Measurements from ENCODE around the gene C16orf92. TPM values are rescaled to one million over a fixed set of nuclear protein-coding genes. Genes with fewer than 3 reads are reported as not detected.

The C16orf92 gene
- total RNA-seq, 1 donor from 2014 or later = not detected

DNA sequence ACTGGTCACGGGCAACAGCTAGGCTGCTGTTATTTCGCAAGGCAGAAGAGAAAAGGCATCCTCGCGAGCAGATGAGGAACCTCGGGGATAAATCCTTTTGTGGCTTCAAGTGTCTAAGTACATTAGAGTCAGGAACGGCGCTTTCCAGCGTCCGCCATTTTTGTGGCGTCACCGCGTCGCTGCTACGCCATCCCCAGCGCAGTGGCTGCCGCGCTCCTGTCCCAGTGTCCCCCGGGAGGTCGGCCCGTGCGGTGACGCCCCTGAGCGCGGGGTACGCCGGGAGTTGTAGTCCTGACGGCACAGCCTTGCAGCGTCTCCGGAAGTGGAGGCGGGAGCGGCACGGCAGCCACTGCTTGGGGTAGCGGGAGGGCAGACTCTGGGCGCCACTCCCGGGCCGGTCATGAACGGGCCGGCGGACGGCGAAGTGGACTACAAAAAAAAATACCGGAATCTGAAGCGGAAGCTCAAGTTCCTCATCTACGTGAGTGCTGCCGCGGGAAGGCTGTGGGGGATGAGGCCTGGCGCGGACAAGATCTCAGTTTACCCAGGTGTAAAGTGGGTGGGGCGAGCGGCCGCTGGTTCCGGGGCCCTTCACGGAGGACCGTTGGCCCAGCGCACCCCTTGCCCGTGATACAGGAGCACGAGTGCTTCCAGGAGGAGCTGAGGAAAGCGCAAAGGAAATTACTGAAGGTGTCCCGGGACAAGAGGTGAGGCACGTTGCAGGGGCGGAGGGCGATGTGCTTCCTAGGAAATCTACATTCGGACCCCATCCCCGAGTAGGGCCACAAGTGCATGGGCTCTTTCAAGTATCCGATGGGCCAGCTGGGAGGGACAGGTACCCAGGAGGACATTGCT is 26.9 kb upstream of the C16orf92 start, which contains the start of gene INO80E:
Gene INO80E (plus strand): TSS at position 331 of the 855 bp plus-strand sequence. CDS start 70 bp downstream, at position 401.
- peak within 1 kb of the TSS; percentile 97 for H3K27ac Mint-ChIP-seq
- H3K9me3 Mint-ChIP-seq = no peaks in the 10 kb centered on the region
- H3K36me3 Mint-ChIP-seq (ENCODE audit: low read depth) = peaks cover 59% of the 10 kb centered on the region
- TF ChIP-seq, protein P1, sequence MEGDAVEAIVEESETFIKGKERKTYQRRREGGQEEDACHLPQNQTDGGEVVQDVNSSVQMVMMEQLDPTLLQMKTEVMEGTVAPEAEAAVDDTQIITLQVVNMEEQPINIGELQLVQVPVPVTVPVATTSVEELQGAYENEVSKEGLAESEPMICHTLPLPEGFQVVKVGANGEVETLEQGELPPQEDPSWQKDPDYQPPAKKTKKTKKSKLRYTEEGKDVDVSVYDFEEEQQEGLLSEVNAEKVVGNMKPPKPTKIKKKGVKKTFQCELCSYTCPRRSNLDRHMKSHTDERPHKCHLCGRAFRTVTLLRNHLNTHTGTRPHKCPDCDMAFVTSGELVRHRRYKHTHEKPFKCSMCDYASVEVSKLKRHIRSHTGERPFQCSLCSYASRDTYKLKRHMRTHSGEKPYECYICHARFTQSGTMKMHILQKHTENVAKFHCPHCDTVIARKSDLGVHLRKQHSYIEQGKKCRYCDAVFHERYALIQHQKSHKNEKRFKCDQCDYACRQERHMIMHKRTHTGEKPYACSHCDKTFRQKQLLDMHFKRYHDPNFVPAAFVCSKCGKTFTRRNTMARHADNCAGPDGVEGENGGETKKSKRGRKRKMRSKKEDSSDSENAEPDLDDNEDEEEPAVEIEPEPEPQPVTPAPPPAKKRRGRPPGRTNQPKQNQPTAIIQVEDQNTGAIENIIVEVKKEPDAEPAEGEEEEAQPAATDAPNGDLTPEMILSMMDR (IDR thresholded peaks at IDR 0.05) = no peak
- H3K4me1 Mint-ChIP-seq = peaks cover 29% of the 10 kb centered on the region
- DNase-seq = peak; percentile 100
- H3K27me3 Mint-ChIP-seq = no peaks in the 10 kb centered on the region
- peak within 1 kb of the TSS; percentile 98 for H3K4me3 Mint-ChIP-seq
- ATAC-seq (ENCODE audit: low read depth) = peak; percentile 96
- ChIA-PET POLR2A (interaction anchor here (0.5 to 2.2 kb wide), 12 partner anchors 9 to 614 kb away, joined by 3 to 11 read pairs (median 4); partner anchors contain the start of genes ALDOA, ASPHD1, CDIPT and KCTD13), CTCF (interaction anchor here (1.4 kb wide), 1 partner anchor 132 kb away, joined by 4 read pairs; no protein-coding TSS in a partner anchor)
- intact Hi-C loops (cut with micrococcal nuclease) = loop anchor here (1.0 to 5.0 kb wide), 9 partner anchors 23 to 1174 kb away; partner anchors contain the start of genes ALDOA, ATXN2L, CDIPT and FBXL19

DNA sequence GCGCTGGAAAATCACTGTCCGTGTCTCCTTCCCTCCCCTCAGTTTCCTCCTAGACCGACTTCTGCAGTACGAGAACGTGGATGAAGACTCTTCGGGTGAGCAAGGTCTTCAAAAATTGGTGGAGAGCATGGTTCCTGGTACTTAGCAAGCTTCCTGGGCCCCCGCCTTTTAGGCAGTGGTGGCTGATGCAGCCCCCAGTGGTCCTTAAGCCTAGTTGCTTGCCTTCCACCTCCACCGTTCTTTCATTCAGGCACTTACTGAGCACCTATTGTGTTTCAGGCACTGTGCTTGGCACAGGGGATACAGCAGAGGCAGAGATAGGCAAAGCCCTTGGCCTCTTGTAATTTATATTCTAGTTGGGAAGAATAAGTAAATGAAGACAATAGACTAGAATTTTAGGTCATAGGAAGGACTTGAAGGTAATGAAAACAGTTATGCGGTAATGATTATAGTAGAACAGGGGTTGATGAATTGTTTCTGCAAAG is 26.2 kb upstream of the C16orf92 start:
- ATAC-seq (ENCODE audit: low read depth) = no peak
- peaks cover 29% of the 10 kb centered on the region for H3K4me1 Mint-ChIP-seq
- H3K36me3 Mint-ChIP-seq (ENCODE audit: low read depth) = peaks cover 61% of the 10 kb centered on the region
- POLR2A ChIA-PET = interaction anchor here (0.5 to 2.2 kb wide), 7 partner anchors 8 to 614 kb away, joined by 3 to 11 read pairs (median 5); partner anchors contain the start of genes ALDOA, KCTD13, TAOK2 and ZNF689
- peak overlapping the region; percentile 97 for H3K27ac Mint-ChIP-seq
- peak overlapping the region; percentile 98 for H3K4me3 Mint-ChIP-seq
- intact Hi-C loops (cut with micrococcal nuclease) = loop anchor here (1.0 to 5.0 kb wide), 8 partner anchors 35 to 1175 kb away; partner anchors contain the start of genes ALDOA, ATXN2L, CDIPT and FBXL19
- no peak for DNase-seq
- H3K27me3 Mint-ChIP-seq = no peaks in the 10 kb centered on the region
- no peaks in the 10 kb centered on the region for H3K9me3 Mint-ChIP-seq
- TF ChIP-seq, protein P1 (IDR thresholded peaks at IDR 0.05) = no peak
- CTCF ChIA-PET = interaction anchor here (1.4 kb wide), 1 partner anchor 132 kb away, joined by 4 read pairs; no protein-coding TSS in a partner anchor

DNA sequence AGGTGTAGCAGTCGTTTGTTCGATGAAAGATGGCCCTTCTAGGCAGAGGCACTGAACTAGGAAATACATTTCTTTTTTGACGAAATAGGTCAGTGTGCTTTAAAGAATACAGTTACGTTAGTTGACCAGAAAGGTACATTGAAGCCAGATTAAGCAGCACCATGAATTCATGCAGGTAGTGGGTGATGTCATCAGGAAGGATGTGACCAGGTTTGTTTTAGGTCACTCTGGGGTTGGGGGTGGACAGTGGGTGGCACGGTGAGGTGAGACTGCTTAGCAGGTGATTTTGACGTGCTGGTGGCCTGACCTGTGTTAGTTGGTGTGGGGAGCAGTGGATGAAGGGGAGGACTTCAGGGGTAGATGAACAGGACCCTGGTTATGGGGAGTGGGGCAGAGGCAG is 23.4 kb upstream of the C16orf92 start:
- H3K4me1 Mint-ChIP-seq = peaks cover 25% of the 10 kb centered on the region
- no peak for DNase-seq
- ChIA-PET CTCF (no interaction called here), POLR2A (interaction anchor here (0.6 kb wide), 1 partner anchor 50 kb away, joined by 3 read pairs; no protein-coding TSS in a partner anchor)
- H3K27me3 Mint-ChIP-seq = no peaks in the 10 kb centered on the region
- peaks cover 66% of the 10 kb centered on the region for H3K36me3 Mint-ChIP-seq (ENCODE audit: low read depth)
- TF ChIP-seq, protein P1 (IDR thresholded peaks at IDR 0.05) = no peak
- no peaks in the 10 kb centered on the region for H3K9me3 Mint-ChIP-seq
- no peak for ATAC-seq (ENCODE audit: low read depth)
- no peak overlapping the region for H3K27ac Mint-ChIP-seq
- H3K4me3 Mint-ChIP-seq = no peak overlapping the region
- intact Hi-C loops (cut with micrococcal nuclease) = loop anchor here (5.0 kb wide), 2 partner anchors 93 to 1177 kb away; partner anchors contain the start of genes ATXN2L and TBX6

DNA sequence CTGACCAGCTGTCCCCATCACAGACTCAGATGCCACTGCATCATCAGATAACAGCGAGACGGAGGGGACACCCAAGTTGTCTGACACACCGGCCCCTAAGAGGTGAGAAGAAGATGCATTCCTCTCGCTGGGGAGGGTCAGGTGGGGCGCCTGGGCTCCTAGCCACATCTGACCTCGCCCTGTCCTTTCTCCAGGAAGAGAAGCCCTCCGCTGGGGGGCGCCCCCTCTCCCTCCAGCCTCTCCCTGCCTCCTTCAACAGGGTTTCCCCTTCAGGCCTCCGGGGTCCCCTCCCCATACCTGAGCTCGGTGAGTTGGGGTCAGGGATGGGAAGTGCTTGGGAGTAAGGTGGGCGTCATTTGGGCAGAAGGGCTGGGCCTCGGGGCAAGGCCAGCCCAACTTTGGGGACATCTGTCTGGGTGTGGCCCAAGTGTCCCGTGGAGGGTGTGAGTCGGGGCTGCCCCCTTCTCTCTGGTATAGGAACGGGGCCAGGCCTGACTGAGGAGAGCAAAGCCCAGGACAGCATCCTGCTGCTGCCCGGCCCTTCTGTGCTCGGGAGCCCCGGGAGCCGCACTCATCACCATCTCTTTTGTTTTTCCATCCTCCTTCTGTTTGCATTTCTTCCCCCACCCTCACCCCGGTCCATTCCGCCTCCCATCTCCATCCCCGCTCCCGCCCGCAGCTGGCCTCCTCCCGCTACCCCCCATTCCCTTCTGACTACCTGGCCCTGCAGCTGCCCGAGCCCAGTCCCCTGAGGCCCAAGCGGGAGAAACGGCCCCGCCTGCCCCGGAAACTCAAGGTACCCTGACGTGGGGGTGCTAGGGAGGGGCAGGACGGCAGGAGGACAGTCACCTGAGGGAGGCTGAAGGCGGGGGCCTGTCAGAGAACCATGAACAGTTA is 22.0 kb upstream of the C16orf92 start:
- DNase-seq (no peak), ATAC-seq (ENCODE audit: low read depth) (no peak)
- ChIA-PET POLR2A (no interaction called here), CTCF (interaction anchor here (0.9 kb wide), 1 partner anchor 310 kb away, joined by 3 read pairs; no protein-coding TSS in a partner anchor)
- H3K9me3 Mint-ChIP-seq = no peaks in the 10 kb centered on the region
- no peak overlapping the region for H3K4me3 Mint-ChIP-seq
- TF ChIP-seq, protein P1 (IDR thresholded peaks at IDR 0.05) = no peak
- H3K27me3 Mint-ChIP-seq = no peaks in the 10 kb centered on the region
- peaks cover 55% of the 10 kb centered on the region for H3K36me3 Mint-ChIP-seq (ENCODE audit: low read depth)
- intact Hi-C loops (cut with micrococcal nuclease) = no loop called here
- no peak overlapping the region for H3K27ac Mint-ChIP-seq
- peaks cover 22% of the 10 kb centered on the region for H3K4me1 Mint-ChIP-seq

All from activated B cell treated with CpG ODN at 0.5 μM for 24 hours (primary cell).